Measurements from ENCODE around the gene FASTKD1.

- TF ChIP-seq, protein P1, sequence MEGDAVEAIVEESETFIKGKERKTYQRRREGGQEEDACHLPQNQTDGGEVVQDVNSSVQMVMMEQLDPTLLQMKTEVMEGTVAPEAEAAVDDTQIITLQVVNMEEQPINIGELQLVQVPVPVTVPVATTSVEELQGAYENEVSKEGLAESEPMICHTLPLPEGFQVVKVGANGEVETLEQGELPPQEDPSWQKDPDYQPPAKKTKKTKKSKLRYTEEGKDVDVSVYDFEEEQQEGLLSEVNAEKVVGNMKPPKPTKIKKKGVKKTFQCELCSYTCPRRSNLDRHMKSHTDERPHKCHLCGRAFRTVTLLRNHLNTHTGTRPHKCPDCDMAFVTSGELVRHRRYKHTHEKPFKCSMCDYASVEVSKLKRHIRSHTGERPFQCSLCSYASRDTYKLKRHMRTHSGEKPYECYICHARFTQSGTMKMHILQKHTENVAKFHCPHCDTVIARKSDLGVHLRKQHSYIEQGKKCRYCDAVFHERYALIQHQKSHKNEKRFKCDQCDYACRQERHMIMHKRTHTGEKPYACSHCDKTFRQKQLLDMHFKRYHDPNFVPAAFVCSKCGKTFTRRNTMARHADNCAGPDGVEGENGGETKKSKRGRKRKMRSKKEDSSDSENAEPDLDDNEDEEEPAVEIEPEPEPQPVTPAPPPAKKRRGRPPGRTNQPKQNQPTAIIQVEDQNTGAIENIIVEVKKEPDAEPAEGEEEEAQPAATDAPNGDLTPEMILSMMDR (IDR thresholded peaks at IDR 0.05), result no peak
- TF ChIP-seq POLR2A (IDR thresholded peaks at IDR 0.05), result no peak
Observed at GRCh38 chr2:169573974-169574299, 272 bp upstream of the FASTKD1 start.

Measured in testis (tissue), 2 donors.